Measurements from ENCODE around the gene MIB1. TPM values are rescaled to one million over a fixed set of nuclear protein-coding genes. Genes with fewer than 3 reads are reported as not detected.

MIB1 gene
- total and polyA plus RNA-seq, 9 of the 15 experiments (the other 6 are each of a cell fraction or from before 2014, with no cell fraction given), result 7.2 to 43.8 (median 23.2) TPM

DNA sequence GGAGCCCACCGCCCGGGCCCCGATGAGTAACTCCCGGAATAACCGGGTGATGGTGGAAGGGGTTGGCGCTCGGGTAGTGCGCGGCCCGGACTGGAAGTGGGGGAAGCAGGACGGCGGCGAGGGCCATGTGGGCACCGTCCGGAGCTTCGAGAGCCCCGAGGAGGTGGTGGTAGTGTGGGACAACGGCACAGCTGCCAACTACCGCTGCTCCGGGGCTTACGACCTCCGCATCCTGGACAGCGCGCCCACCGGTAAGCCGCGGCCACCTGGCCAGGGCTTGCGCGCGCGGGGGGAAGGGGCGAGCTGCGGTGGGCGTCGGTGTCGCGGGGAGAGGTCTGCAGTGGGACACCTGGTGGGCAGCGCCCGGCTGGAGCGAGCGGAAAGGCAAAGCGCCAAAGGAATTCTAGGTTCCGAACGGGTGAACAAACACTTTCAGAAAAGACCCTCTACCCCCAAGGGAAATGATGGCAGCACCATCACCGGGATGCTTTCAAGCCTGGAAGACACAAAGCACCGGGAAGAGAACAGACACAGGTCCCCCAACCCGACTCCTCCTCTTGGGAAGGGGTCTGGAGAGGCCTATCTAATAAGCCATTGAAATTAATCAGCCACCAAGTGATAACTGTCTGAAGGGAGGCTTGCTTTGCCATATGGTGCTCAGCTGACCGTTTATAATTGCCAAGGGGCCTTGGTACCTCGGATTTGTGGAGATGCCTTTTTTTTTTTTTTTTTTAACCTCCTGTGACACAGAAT is 1.1 kb downstream of the MIB1 start (continued):
- TF ChIP-seq GABPB1 (CRISPR knock-in tag; IDR thresholded peaks at IDR 0.05) (0 out of 2 replicates have a peak, but pooled peaks have one; percentile 36), NEUROD1 (IDR thresholded peaks at IDR 0.05; ENCODE audit: borderline replicate concordance, low read depth, low read length, partially characterized antibody) (no peak), SMC3 (conservative IDR thresholded peaks at IDR 0.05; ENCODE audit: insufficient read depth, low read depth, low read length) (no peak), ARID1B (IDR thresholded peaks at IDR 0.05) (no peak), RBFOX2 (IDR thresholded peaks at IDR 0.05; ENCODE audit: low read depth, low read length) (peak; percentile 1; the same call in 1 of the 2 replicates), NR3C1 (CRISPR knock-in tag; IDR thresholded peaks at IDR 0.05) (0 out of 2 replicates have a peak, but pooled peaks have one; percentile 50), NFE2 (IDR thresholded peaks at IDR 0.05; ENCODE audit: low read depth) (no peak), HNRNPL (IDR thresholded peaks at IDR 0.05; ENCODE audit: low read depth, low read length) (peak; percentile 38; the same call in 1 of the 2 replicates), POLR2G (IDR thresholded peaks at IDR 0.05; ENCODE audit: low read depth, low read length) (peak; percentile 25), MTA3 (IDR thresholded peaks at IDR 0.05; ENCODE audit: borderline replicate concordance) (peak; percentile 54; the same call in 1 of the 2 replicates)
- TF ChIP-seq, protein P1, sequence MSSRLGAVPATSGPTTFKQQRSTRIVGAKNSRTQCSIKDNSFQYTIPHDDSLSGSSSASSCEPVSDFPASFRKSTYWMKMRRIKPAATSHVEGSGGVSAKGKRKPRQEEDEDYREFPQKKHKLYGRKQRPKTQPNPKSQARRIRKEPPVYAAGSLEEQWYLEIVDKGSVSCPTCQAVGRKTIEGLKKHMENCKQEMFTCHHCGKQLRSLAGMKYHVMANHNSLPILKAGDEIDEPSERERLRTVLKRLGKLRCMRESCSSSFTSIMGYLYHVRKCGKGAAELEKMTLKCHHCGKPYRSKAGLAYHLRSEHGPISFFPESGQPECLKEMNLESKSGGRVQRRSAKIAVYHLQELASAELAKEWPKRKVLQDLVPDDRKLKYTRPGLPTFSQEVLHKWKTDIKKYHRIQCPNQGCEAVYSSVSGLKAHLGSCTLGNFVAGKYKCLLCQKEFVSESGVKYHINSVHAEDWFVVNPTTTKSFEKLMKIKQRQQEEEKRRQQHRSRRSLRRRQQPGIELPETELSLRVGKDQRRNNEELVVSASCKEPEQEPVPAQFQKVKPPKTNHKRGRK (tag; IDR thresholded peaks at IDR 0.05), result no peak
- TF ChIP-seq, protein P2, sequence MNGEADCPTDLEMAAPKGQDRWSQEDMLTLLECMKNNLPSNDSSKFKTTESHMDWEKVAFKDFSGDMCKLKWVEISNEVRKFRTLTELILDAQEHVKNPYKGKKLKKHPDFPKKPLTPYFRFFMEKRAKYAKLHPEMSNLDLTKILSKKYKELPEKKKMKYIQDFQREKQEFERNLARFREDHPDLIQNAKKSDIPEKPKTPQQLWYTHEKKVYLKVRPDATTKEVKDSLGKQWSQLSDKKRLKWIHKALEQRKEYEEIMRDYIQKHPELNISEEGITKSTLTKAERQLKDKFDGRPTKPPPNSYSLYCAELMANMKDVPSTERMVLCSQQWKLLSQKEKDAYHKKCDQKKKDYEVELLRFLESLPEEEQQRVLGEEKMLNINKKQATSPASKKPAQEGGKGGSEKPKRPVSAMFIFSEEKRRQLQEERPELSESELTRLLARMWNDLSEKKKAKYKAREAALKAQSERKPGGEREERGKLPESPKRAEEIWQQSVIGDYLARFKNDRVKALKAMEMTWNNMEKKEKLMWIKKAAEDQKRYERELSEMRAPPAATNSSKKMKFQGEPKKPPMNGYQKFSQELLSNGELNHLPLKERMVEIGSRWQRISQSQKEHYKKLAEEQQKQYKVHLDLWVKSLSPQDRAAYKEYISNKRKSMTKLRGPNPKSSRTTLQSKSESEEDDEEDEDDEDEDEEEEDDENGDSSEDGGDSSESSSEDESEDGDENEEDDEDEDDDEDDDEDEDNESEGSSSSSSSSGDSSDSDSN (IDR thresholded peaks at IDR 0.05; ENCODE audit: borderline replicate concordance in 1 of 2, low read depth in 2 of 2, low read length in 2 of 2), result 0 out of 4 replicates have a peak, but pooled peaks of 1 of the 2 experiments have one; percentile 8
- TF ChIP-seq, protein P3, sequence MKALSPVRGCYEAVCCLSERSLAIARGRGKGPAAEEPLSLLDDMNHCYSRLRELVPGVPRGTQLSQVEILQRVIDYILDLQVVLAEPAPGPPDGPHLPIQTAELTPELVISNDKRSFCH (CRISPR knock-in tag; IDR thresholded peaks at IDR 0.05), result no peak
- TF ChIP-seq, protein P3 (tag; IDR thresholded peaks at IDR 0.05), result no peak
- TF ChIP-seq, protein P4, sequence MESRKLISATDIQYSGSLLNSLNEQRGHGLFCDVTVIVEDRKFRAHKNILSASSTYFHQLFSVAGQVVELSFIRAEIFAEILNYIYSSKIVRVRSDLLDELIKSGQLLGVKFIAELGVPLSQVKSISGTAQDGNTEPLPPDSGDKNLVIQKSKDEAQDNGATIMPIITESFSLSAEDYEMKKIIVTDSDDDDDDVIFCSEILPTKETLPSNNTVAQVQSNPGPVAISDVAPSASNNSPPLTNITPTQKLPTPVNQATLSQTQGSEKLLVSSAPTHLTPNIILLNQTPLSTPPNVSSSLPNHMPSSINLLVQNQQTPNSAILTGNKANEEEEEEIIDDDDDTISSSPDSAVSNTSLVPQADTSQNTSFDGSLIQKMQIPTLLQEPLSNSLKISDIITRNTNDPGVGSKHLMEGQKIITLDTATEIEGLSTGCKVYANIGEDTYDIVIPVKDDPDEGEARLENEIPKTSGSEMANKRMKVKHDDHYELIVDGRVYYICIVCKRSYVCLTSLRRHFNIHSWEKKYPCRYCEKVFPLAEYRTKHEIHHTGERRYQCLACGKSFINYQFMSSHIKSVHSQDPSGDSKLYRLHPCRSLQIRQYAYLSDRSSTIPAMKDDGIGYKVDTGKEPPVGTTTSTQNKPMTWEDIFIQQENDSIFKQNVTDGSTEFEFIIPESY (CRISPR knock-in tag; IDR thresholded peaks at IDR 0.05), result no peak
